AG10803 (cell line): ENCODE data around the gene PRKCE.

ENCODE experiments used
- DNase-seq: peaks from one replicate; pipeline ENCODE4 v3.0.0; 2010; ENCODE audit warnings: low read depth
- H3K4me3 ChIP-seq: 2 replicates; pipeline ENCODE4 v1.5.1; 2011; ENCODE audit warnings: mild to moderate bottlenecking, low read length, control low read depth
- TF ChIP-seq, protein P1 (sequence below): conservative IDR thresholded peaks from 2 replicates; pipeline ENCODE4 v1.5.1; 2011; ENCODE audit warnings: mild to moderate bottlenecking, low read length, control low read depth, inconsistent platforms

PRKCE gene

DNA sequence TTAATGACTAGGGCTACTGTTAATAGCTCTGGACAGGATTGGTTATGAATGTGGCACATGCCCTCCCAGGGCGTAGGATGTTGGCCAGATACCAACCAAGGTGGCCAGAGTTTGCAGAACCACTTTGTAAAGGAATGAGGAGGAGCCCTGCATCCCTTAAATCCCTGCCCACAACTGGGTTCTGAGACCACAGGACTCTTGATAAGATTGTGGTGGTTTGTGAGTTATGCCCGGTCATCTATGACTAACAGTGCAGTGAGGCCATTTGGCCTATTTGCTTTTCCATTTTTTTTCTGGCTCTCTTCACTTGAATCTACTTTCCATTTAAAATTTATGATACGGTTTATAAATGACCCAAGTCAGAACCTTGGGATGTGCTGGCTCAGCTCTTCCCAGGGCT lies 294.5 kb downstream of the PRKCE start:
- no peak overlapping the region for H3K4me3 ChIP-seq
- TF ChIP-seq, protein P1, sequence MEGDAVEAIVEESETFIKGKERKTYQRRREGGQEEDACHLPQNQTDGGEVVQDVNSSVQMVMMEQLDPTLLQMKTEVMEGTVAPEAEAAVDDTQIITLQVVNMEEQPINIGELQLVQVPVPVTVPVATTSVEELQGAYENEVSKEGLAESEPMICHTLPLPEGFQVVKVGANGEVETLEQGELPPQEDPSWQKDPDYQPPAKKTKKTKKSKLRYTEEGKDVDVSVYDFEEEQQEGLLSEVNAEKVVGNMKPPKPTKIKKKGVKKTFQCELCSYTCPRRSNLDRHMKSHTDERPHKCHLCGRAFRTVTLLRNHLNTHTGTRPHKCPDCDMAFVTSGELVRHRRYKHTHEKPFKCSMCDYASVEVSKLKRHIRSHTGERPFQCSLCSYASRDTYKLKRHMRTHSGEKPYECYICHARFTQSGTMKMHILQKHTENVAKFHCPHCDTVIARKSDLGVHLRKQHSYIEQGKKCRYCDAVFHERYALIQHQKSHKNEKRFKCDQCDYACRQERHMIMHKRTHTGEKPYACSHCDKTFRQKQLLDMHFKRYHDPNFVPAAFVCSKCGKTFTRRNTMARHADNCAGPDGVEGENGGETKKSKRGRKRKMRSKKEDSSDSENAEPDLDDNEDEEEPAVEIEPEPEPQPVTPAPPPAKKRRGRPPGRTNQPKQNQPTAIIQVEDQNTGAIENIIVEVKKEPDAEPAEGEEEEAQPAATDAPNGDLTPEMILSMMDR, result no peak
- peak; percentile 75 for DNase-seq

DNA sequence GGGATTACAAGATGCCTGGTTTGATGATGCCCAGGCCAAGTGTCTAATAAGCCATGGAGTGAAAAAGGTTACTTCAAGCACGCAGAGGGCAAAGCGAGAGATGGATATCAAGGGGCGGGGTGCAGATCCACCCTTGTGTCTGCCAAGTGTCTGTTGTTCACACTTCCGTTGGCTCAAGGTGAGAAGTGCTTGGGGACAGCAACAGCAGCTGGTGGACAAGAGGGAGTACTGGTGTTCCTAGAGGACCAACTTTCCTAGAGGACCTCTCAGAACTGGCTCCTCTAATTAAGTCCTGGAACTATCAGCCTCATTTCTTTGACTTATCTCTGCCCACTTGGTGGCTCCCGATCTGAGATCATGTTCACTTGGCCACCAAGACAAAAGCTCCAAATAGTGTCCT lies 299.1 kb downstream of the PRKCE start:
- no peak overlapping the region for H3K4me3 ChIP-seq
- TF ChIP-seq, protein P1, result no peak
- DNase-seq, result no peak

DNA sequence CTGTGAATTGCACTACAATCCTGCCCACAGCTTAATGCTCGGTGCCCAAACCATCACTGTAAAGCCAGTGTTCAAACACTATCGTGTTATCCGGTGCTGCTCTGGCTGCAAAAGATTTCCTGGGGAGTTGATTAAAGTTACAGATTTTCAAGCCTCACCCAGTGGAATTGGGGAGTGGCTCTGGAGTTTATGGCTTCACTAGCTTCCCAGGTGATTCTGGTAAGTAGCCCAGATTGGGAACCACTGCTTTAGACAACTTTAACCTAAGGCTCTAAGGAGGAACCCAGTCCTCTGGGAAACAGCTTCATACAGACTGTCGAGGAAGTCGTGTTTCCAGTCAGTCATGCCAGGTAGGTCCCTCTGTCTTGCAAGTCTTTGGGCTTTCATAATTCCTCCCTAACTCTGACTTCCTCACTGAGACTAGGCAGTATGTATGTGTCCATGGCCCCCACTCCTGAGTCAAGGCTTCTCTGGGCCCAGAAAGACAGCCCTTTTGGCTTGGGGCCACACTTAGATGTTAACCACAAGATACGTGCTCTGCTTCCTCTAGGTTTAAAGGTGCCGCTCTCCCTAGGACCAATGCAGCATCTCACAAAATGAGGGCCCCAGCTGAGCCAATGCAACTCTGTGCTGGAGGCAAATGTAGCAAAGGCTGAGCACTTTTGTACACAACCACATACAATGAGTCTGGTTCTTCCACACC lies 299.7 kb downstream of the PRKCE start:
- TF ChIP-seq, protein P1, result no peak
- no peak for DNase-seq
- no peak overlapping the region for H3K4me3 ChIP-seq

DNA sequence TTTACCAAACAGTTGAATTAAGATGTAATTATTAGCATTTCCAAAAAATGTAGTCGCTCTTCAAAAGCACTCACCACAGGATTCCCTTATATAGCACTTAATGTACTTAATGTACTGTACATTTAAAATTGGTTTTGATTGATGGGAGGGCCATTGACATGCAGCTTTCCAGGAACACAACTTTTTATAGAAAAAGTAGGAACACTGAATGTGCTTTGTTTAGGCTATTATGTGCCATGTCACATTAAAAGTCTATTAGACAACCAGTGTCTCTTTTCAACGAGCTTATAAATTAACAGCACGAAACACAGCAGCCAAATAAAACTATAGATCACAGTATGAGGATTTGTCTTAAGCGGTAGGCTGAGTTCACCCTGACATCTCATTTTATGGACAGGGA lies 301.1 kb downstream of the PRKCE start:
- TF ChIP-seq, protein P1, result no peak
- H3K4me3 ChIP-seq, result no peak overlapping the region
- no peak for DNase-seq

DNA sequence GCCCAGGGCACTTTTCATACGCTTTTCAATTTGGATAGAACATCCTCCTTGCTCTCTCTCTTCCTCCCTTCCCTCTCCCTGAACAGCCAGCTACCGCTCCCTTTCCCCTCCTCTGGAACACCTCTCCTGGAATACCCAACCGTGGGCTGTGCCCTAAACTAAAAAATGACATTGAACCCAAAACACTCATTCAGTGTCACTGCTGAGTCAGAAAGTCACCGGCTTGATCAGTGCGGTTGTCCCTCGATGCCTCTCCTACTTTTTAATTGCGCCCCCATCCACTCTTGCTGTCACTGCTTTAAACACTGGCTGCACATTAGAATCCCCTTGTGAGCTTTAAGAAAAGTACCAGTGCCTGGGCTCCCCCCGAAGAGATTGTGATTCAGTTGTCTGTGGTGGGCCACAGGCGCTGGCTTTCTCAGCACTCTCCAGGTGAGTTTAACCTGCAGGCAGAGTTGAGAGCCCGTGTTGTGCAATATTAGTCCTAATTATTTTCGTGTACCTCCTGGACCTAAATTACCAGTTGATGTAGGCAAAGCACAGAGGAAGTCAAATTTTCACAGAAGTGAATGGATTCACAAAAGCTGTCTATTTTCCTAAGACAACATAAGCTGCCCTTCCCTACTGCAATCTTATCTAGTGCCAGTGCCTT lies 302.0 kb downstream of the PRKCE start:
- TF ChIP-seq, protein P1, result no peak

DNA sequence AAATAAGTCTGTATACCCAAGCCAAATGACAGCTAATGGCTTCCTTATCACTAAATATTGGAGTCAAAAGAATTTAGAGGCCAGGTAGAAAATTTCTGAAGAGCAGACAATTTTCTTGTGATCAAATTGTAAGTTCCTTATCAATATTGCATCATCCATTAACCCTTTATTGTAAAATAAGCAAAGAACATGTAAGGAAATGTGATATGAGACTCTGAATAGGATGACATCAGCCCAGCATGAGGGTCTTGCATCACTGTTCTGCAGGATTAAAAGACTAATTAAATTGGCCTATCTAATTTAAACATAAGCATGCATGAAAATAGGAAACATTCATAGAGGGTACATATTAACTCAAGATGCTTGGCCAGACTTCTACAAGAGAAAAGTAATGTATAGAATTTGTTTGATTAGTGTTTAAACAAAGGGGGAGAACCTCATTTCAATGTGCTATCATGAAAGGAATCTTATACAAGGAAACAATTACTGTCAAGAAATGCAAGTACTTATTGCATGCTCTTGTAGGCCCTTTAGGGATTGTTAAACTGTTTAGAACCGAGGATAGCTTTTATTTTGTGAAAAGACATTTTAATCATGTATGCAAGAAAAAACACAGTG lies 302.9 kb downstream of the PRKCE start:
- no peak for DNase-seq
- TF ChIP-seq, protein P1, result no peak
- no peak overlapping the region for H3K4me3 ChIP-seq

More for the DNA sequence above, 302.0 kb downstream of the PRKCE start:
- H3K4me3 ChIP-seq, result no peak overlapping the region
- DNase-seq, result no peak
